Astrocyte of the cerebellum (primary cell): ENCODE measurements around the gene SLC23A1.

Experiments
- DNase-seq: peaks from one replicate; pipeline ENCODE4 v3.0.0-alpha.2; 2011; ENCODE audit warnings: low read depth
- H3K4me3 ChIP-seq: 2 replicates; pipeline ENCODE4 v1.5.1; 2011; ENCODE audit warnings: mild to moderate bottlenecking, low read depth, low read length, moderate library complexity
- in situ Hi-C: cut with HindIII; loops from 2 replicates; pipeline ENCODE4 v1.10.0; 2017; ENCODE audit warnings: low sequenced_read_pairs
- TF ChIP-seq, protein P1 (sequence below): IDR thresholded peaks from 2 replicates; pipeline ENCODE4 v1.5.1; 2012; ENCODE audit warnings: low read length, low read depth, moderate library complexity, mild to moderate bottlenecking; ENCODE audit errors: missing control alignments

SLC23A1 gene

DNA sequence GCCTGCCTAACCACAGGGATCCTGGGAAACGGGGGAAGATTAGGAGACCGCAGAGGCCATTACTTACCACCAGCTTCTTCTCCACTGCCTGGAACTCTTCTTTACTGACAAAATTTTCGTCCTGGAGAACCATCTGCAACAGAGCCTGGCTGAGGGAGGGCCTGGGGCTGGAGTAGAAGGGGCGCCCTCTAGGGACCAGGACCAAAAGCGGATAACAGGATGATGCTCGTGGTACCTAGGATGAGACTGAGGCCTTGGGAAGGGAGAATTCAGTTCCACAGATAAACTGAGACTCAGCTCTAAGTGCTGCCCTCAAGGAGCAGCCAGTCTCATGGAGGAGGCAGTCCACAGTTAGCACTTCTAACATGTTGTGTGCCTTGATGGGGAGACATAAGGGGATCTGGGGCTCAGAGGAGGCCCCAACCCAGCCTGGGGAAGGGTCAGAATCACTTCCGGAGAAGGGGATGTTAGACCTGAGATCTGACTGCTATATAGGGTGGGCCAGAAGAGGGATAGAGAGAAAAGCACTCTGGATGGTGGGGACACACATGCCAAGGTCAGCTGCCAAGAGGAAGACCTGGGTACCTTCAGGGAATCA lies 19.6 kb upstream of the SLC23A1 start:
- in situ Hi-C loops = no loop called here
- TF ChIP-seq, protein P1, sequence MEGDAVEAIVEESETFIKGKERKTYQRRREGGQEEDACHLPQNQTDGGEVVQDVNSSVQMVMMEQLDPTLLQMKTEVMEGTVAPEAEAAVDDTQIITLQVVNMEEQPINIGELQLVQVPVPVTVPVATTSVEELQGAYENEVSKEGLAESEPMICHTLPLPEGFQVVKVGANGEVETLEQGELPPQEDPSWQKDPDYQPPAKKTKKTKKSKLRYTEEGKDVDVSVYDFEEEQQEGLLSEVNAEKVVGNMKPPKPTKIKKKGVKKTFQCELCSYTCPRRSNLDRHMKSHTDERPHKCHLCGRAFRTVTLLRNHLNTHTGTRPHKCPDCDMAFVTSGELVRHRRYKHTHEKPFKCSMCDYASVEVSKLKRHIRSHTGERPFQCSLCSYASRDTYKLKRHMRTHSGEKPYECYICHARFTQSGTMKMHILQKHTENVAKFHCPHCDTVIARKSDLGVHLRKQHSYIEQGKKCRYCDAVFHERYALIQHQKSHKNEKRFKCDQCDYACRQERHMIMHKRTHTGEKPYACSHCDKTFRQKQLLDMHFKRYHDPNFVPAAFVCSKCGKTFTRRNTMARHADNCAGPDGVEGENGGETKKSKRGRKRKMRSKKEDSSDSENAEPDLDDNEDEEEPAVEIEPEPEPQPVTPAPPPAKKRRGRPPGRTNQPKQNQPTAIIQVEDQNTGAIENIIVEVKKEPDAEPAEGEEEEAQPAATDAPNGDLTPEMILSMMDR = peak; percentile 35
- DNase-seq = no peak
- no peak overlapping the region for H3K4me3 ChIP-seq

DNA sequence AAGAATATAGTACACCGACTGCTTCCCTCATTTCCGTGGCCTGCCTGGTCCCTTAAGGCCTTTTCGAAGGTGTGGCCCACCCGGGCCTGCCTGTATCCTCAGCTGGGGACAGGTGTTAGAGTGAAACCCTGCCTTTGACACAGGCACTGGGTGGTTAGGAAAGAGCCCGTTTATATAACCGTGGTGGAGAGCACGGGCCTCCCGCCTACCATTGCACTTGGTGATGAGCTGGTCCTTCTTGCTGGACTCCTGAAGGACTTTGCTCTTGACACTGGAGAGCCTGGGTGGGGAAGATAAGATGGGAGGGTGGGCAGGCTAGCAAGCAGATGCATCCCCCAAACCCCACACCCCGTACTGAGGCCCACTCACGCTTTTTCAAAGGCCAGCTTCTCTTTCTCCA lies 18.4 kb upstream of the SLC23A1 start:
- DNase-seq = no peak
- in situ Hi-C loops = no loop called here
- TF ChIP-seq, protein P1 = no peak
- H3K4me3 ChIP-seq = no peak overlapping the region

DNA sequence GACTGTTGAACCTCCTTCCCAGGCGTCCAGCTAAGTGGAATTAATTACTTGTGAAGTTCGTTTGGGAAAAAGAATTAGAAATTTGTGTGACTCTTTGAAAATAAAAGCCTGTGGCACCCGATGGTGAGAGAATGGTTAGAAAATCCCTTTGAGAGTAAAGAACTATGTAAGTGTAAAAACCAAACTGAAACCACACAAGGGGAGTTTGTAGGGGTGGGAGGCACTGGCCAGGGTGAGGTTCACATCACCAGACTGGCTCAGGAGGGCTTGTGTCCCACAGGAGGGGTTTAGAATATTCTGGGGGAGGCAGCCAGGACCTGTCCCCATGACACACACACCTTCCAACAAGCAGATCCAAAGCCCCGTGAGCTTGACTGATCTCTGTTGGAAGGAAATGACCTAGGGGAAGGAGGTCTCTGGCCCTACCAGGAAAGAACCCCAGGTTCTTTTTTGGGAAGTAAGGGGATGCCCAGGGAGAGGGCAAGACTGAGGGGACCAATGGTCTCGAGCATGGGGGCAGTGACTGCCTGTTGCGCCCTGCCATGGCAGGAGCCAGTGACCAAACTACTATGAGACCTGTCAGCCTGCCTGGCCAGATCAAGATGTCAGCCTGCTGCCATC lies 16.5 kb upstream of the SLC23A1 start:
- in situ Hi-C loops = no loop called here
- TF ChIP-seq, protein P1 = no peak
- DNase-seq = no peak

DNA sequence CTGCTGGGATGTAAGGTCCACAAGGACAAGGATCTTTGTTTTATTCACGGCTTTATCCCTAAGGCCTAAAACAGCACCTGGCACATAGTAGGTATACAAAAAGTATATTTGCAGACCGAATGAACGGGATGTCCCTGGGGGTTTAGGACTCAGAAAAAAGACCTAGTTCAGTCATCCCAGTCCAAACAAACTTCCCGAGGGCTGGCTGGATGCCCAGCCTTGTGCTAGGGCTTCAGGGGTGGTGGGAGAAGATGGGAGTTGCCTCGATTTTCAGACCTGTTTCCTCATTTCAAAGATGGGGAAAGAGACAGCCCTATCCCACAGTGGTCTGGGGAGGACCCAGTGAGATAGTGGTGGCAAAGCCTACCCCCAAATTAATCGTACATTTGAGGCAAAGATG lies 14.8 kb upstream of the SLC23A1 start:
- TF ChIP-seq, protein P1 = no peak
- no peak for DNase-seq

More for the DNA sequence above, 16.5 kb upstream of the SLC23A1 start:
- H3K4me3 ChIP-seq = no peak overlapping the region

DNA sequence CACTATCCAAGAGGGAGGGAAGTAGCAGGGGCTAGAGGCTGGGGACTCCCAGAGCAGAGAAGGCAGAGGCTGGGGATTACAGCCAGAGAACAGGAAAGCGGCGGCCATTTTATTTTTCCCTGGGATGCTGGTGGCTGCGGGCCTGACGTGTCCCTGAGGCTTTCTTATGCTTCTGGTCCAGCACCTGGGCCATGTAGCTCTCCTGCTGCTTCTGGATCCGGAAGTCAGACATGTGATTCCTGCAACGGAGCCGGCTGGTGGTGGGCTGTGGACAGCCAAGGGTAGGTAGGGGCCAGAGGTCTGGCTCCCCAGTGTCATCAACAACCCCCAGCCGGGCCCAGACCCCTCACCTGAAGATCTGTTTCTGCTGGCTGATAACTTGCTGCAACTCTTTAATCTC lies 13.6 kb upstream of the SLC23A1 start:
- in situ Hi-C loops = no loop called here
- TF ChIP-seq, protein P1 = no peak
- no peak overlapping the region for H3K4me3 ChIP-seq
- DNase-seq = no peak

More for the DNA sequence above, 14.8 kb upstream of the SLC23A1 start:
- in situ Hi-C loops = no loop called here
- H3K4me3 ChIP-seq = no peak overlapping the region

DNA sequence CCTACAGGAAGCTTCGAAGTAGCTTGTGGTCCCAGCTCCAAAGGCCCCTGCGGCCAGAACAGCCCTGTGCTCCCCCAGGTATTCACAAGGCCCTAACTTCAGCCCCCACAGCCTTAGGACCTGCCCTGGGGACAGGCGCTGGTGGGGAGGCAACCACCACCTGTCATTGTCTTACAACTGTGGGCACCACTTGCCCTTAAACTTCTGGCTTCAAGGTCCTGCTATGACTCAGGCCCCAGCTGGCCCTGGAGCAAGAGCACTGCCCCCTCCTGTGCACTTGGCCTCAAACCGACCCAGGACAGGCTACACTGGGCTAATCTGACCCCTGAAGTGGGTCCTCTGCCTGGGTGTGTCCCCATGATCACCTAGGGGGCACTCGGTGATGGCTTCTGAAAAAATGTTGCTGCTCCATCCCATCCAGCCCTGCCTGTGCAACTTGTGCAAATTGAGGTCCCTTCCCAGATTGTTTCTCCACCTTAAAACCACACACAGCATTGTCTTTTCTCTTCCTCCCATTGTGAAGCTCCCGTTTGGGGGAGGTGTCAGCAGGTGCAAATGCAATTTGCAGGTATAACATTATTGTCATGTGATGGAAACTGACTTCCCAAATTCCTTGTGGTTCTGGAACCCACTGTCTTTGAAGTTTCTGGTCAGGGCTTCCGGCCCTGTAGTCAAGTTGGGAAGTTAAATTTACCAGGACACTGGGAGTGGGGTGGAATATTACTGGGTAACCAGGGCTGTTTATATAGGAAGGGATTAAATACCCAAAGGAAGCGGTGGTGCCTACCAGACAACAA lies 12.9 kb upstream of the SLC23A1 start:
- in situ Hi-C loops = no loop called here
- TF ChIP-seq, protein P1 = no peak
- H3K4me3 ChIP-seq = no peak overlapping the region
- no peak for DNase-seq
